ENCODE data around the gene ZNF324B.

Gene ZNF324B

DNA sequence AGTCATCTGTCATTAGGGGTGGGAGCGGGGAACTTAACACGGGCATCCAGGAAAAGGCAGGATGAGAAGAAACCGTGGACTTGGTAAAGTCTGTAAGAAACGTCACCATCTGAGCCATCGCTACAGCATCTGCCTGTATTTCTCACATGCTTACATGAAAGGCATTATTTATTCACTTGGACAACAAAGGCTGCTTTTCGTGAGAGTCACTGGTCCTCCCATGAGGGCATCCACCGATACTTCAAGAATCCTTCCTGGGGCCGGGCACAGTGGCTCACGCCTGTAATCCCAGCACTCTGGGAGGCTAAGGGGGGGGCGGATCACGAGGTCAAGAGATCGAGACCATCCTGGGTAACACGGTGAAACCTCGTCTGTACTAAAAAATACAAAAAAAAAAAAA lies 40.8 kb downstream of the ZNF324B start:
- no peak for TF ChIP-seq ZFX (IDR thresholded peaks at IDR 0.05)
- TF ChIP-seq, protein P1, sequence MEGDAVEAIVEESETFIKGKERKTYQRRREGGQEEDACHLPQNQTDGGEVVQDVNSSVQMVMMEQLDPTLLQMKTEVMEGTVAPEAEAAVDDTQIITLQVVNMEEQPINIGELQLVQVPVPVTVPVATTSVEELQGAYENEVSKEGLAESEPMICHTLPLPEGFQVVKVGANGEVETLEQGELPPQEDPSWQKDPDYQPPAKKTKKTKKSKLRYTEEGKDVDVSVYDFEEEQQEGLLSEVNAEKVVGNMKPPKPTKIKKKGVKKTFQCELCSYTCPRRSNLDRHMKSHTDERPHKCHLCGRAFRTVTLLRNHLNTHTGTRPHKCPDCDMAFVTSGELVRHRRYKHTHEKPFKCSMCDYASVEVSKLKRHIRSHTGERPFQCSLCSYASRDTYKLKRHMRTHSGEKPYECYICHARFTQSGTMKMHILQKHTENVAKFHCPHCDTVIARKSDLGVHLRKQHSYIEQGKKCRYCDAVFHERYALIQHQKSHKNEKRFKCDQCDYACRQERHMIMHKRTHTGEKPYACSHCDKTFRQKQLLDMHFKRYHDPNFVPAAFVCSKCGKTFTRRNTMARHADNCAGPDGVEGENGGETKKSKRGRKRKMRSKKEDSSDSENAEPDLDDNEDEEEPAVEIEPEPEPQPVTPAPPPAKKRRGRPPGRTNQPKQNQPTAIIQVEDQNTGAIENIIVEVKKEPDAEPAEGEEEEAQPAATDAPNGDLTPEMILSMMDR (conservative IDR thresholded peaks at IDR 0.05), result no peak

DNA sequence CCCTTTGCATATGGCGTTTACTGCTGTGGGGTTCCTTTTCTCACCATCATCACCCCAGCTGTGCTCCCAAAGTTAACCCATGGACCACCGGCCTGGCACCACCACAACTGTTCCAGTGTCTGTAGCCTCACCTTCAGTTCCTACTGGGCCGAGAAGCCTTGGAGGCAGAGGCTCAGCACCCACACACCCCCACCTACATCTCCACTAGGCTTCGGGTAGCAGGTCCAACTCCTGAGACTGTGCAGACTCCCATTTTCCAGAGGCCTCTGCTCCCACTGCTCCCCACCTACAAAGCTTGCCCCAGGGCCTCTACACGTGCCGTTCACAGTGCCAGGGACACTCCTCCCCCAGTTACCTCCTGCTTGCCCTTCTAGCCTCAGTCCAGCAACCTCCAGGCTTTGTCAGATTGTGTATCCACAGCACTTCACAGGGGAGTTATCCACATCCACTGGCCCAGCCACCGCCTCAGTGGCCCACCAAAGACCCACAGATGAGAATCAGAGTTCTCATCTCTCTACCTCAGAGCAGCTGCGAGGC lies 46.3 kb downstream of the ZNF324B start:
- TF ChIP-seq, protein P1 (conservative IDR thresholded peaks at IDR 0.05), result no peak
- no peak for TF ChIP-seq ZFX (IDR thresholded peaks at IDR 0.05)
- H3K27ac ChIP-seq, result peak overlapping the region; percentile 90

More for the DNA sequence above, 40.8 kb downstream of the ZNF324B start:
- H3K27ac ChIP-seq, result no peak overlapping the region

DNA sequence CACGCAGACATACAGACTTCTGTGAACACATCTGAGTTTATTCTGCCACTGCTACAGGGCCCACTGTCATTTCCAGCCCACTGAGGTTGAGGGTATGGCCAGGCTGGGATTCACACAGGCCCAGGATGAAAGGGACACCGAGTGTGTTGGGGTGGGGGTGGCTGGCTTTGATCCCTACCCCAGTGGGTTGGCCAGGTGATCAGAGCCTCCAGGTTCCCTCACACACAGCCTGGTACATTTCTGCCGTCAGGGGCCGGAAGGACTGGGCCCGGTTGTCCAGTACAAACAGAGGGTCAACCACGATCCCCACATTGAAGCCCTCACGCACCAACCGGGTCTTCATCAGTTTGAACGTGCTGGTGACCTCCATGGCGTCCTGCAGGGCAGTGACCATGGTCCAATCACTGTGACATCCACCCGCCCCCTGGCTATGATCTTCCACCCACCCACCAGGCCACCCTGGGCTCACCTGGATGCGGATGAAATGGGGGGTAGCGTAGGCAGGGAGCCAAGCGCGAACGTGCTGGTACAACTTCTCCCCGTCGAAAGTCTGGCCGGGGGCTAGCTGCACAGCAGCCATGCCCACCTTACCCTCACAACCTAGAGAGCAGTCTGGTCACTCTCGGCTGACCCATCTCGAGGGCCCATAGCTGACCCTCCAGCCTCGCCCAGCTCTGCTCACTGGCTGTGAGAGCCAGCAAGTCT lies 47.0 kb downstream of the ZNF324B start:
- no peak for TF ChIP-seq ZFX (IDR thresholded peaks at IDR 0.05)
- TF ChIP-seq, protein P1 (conservative IDR thresholded peaks at IDR 0.05), result no peak
- peak overlapping the region; percentile 90 for H3K27ac ChIP-seq

DNA sequence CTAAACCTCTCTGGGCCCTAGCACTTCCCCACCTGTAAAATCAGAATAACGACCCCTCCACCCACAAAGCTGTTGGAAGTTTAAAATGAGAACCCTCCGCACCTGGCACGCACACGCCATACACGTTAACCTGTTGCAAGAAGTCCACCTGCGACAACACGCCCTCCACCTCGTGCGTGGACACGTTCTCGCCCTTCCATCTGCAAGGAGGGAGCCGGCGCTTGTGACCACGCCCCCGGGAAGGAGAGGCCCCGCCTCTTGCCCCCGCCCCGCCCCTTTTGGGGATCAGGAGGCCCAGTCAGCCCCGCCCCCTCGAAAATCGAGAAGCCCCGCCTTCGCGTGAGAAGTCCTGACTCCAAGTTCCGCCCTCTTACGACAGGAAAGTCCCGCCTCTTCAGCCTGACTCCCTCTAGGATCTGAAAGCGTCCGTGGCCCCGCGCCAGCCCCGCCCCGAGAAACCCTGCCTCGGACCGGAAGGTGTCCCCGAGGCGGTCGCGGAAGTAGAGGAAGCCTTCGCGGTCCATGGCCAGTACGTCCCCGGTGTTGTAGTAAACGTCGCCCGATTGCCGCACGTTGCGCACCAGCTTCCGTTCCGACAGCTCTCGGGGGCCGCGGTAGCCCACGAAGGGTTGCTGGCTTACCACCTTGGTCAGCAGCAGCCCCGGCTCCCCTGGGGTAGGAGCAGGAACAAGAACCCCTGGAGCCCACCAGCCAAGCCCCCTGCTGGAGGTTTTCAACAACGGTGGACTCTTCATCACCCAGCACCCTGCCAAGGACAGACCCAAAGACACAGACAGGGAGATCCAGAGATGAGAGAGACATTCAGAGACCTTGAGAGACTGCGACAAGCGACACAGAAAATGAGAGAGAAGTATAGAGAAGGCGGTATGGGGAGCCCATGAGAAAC lies 47.9 kb downstream of the ZNF324B start:
- peak overlapping the region; percentile 90 for H3K27ac ChIP-seq
- no peak for TF ChIP-seq ZFX (IDR thresholded peaks at IDR 0.05)
- TF ChIP-seq, protein P1 (conservative IDR thresholded peaks at IDR 0.05), result no peak

DNA sequence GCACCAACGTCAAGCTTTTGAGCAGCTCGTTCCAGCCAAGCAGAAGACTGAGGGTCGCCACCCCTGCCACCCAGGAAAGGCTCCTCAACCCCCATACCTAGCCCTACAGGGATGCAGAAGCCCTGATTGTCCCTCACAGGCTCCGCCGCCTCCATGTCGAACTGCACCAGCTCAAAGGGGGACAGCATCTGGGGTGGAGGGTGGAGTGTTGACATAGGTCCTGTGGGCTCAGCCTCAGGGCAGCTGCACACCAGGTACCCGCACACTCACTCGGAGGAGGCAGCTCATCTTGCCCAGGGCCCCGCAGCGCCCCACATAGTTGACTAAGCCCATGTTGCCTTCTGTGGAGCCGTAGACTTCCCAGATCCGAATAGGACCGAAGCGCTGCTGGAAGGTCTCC lies 48.8 kb downstream of the ZNF324B start:
- TF ChIP-seq ZFX (IDR thresholded peaks at IDR 0.05), result no peak
- TF ChIP-seq, protein P1 (conservative IDR thresholded peaks at IDR 0.05), result no peak
- peak overlapping the region; percentile 90 for H3K27ac ChIP-seq

Data from C4-2B (cell line).